ENCODE data around the gene GLT1D1.

Gene GLT1D1

GRCh38 chr12:128810182-128811127 lies 42.8 kb upstream of the GLT1D1 start:
- H3K4me3 ChIP-seq (ENCODE audit: low read depth, low read length): no peak overlapping the region
- no peak for DNase-seq (ENCODE audit: low read depth)
- in situ Hi-C loops (cut with HindIII; ENCODE audit: low sequenced_read_pairs): no loop called here
- TF ChIP-seq CTCF (IDR thresholded peaks at IDR 0.05; ENCODE audit: low read depth, low read length, missing control alignments): no peak

GRCh38 chr12:128811806-128812205 lies 41.5 kb upstream of the GLT1D1 start:
- DNase-seq (ENCODE audit: low read depth): no peak
- H3K4me3 ChIP-seq (ENCODE audit: low read depth, low read length): no peak overlapping the region
- no peak for TF ChIP-seq CTCF (IDR thresholded peaks at IDR 0.05; ENCODE audit: low read depth, low read length, missing control alignments)
- in situ Hi-C loops (cut with HindIII; ENCODE audit: low sequenced_read_pairs): no loop called here

GRCh38 chr12:128813392-128813791 lies 39.9 kb upstream of the GLT1D1 start:
- in situ Hi-C loops (cut with HindIII; ENCODE audit: low sequenced_read_pairs): no loop called here
- TF ChIP-seq CTCF (IDR thresholded peaks at IDR 0.05; ENCODE audit: low read depth, low read length, missing control alignments): no peak
- DNase-seq (ENCODE audit: low read depth): no peak
- H3K4me3 ChIP-seq (ENCODE audit: low read depth, low read length): no peak overlapping the region

- in situ Hi-C loops (cut with HindIII; ENCODE audit: low sequenced_read_pairs): no loop called here
- TF ChIP-seq CTCF (IDR thresholded peaks at IDR 0.05; ENCODE audit: low read depth, low read length, missing control alignments): no peak
- H3K4me3 ChIP-seq (ENCODE audit: low read depth, low read length): no peak overlapping the region
- DNase-seq (ENCODE audit: low read depth): no peak
Measured at GRCh38 chr12:128813883-128814282, 39.4 kb upstream of the GLT1D1 start.

GRCh38 chr12:128814411-128815261 lies 38.6 kb upstream of the GLT1D1 start:
- no peak overlapping the region for H3K4me3 ChIP-seq (ENCODE audit: low read depth, low read length)
- TF ChIP-seq CTCF (IDR thresholded peaks at IDR 0.05; ENCODE audit: low read depth, low read length, missing control alignments): no peak
- in situ Hi-C loops (cut with HindIII; ENCODE audit: low sequenced_read_pairs): no loop called here
- no peak for DNase-seq (ENCODE audit: low read depth)

- no peak for TF ChIP-seq CTCF (IDR thresholded peaks at IDR 0.05; ENCODE audit: low read depth, low read length, missing control alignments)
- in situ Hi-C loops (cut with HindIII; ENCODE audit: low sequenced_read_pairs): no loop called here
- no peak for DNase-seq (ENCODE audit: low read depth)
- H3K4me3 ChIP-seq (ENCODE audit: low read depth, low read length): no peak overlapping the region
Measured at GRCh38 chr12:128815779-128816642, 37.3 kb upstream of the GLT1D1 start.
